T-helper 2 cell (primary cell): ENCODE measurements around the gene ACOX2.

Experiments used
- DNase-seq, 5 experiments: peaks; one replicate each; pipeline versions ENCODE4 v3.0.0 to v3.0.0-alpha.2; 2012 to 2022

ACOX2 gene

GRCh38 chr3:58471025-58471887 lies 65.7 kb downstream of the ACOX2 start:
- peak in 2 of 5 experiments; percentile 61 to 99 for DNase-seq

- no peak for DNase-seq
Observed at GRCh38 chr3:58470363-58471024, 66.5 kb downstream of the ACOX2 start.

- no peak for DNase-seq
Observed at GRCh38 chr3:58469096-58469495, 67.9 kb downstream of the ACOX2 start.

- no peak for DNase-seq
Observed at GRCh38 chr3:58466899-58467563, 70.0 kb downstream of the ACOX2 start.

GRCh38 chr3:58464866-58465265 lies 72.1 kb downstream of the ACOX2 start:
- DNase-seq = peak in 1 of 5 experiments; percentile 71

GRCh38 chr3:58463942-58464271 lies 73.1 kb downstream of the ACOX2 start:
- DNase-seq = no peak

GRCh38 chr3:58463181-58463941 lies 73.6 kb downstream of the ACOX2 start:
- peak in 4 of 5 experiments; percentile 35 to 87 (median 58) for DNase-seq

- no peak for DNase-seq
Observed at GRCh38 chr3:58462829-58463180, 74.2 kb downstream of the ACOX2 start.

- DNase-seq = no peak
Observed at GRCh38 chr3:58459160-58459559, 77.8 kb downstream of the ACOX2 start.
